GM12878 (cell line): ENCODE data around the gene LMCD1. TPM values are rescaled to one million over a fixed set of nuclear protein-coding genes. Genes with fewer than 3 reads are reported as not detected.

Experiments
- ATAC-seq: fragments of 200-7000 bp; cut with Tn5 transposase; 3 replicates; pipeline ENCODE4 v1.9.1; 2020; ENCODE audit warnings: mild to moderate bottlenecking, moderate library complexity
- BruUV-seq: library from RNA; stranded (reverse); fragments of 400-500 nt; replicated peaks from 2 replicates; lab custom pipeline; 2021; lab: Mats Ljungman, UMichigan
- CTCF ChIA-PET: fragments of 300-600 bp; sonication (Branson Sonifier 250); formaldehyde crosslinking; extraction: SDS; loops from one replicate; lab custom pipeline; 2021; ENCODE audit warnings: inconsistent platforms; lab: Yijun Ruan, JAX
- POLR2A ChIA-PET: fragments of 350-600 bp; formaldehyde crosslinking; extraction: SDS; loops from one replicate; lab custom pipeline; 2021; ENCODE audit warnings: inconsistent platforms; lab: Charles Lee
- RAD21 ChIA-PET: fragments of 300-600 bp; sonication (Branson Sonifier 250); formaldehyde crosslinking; loops from one replicate; lab custom pipeline; 2023; ENCODE audit warnings: antibody characterized with exemption; ENCODE audit not compliant: unreplicated experiment; lab: Charles Lee
- SMC1A ChIA-PET: fragments of 300-600 bp; sonication (Branson Sonifier 250); formaldehyde crosslinking; loops from one replicate; lab custom pipeline; 2023; ENCODE audit not compliant: unreplicated experiment, uncharacterized antibody; lab: Charles Lee
- DNase-seq: peaks from one replicate; pipeline ENCODE4 v3.0.0-alpha.2; 2011; ENCODE audit warnings: low read depth, low spot score
- FAIRE-seq: peaks from 3 replicates; lab custom pipeline; 2011; peaks lifted over from hg19 to GRCh38; lab: Jason Lieb, UNC
- H2AFZ ChIP-seq: 2 replicates; pipeline ENCODE4 v1.6.0; 2011; ENCODE audit warnings: low read depth, low read length, control low read depth; ENCODE audit not compliant: control insufficient read depth
- H3K27ac ChIP-seq: 2 replicates; pipeline ENCODE4 v1.5.1; 2011; ENCODE audit warnings: control low read depth; ENCODE audit not compliant: control insufficient read depth, insufficient read depth
- H3K27me3 ChIP-seq, 2 experiments: replicated peaks in 1 of 2; 2 replicates each; pipeline versions ENCODE4 v1.6.0 to v1.6.1; 2011; ENCODE audit warnings: low read length in 1 of 2; ENCODE audit not compliant: control insufficient read depth in 2 of 2, insufficient read depth in 2 of 2
- H3K36me3 ChIP-seq, 2 experiments: 2 replicates each; pipeline ENCODE4 v1.5.1; 2011; ENCODE audit warnings: low read length in 1 of 2; ENCODE audit not compliant: control insufficient read depth in 2 of 2, insufficient read depth in 2 of 2
- H3K4me1 ChIP-seq: 2 replicates; pipeline ENCODE4 v1.6.1; 2011; ENCODE audit warnings: mild to moderate bottlenecking, low read length, moderate library complexity, mixed read lengths; ENCODE audit not compliant: control insufficient read depth, insufficient read depth
- H3K4me2 ChIP-seq: 2 replicates; pipeline ENCODE4 v1.6.0; 2011; ENCODE audit warnings: control low read depth; ENCODE audit not compliant: control insufficient read depth, insufficient read depth
- H3K4me3 ChIP-seq: fragments of 200-600 bp; sonication (generic); 2 replicates; pipeline ENCODE4 v1.5.1; 2016
- H3K79me2 ChIP-seq: 2 replicates; pipeline ENCODE4 v1.6.0; 2011; ENCODE audit warnings: low read length; ENCODE audit not compliant: control insufficient read depth, insufficient read depth
- H3K9ac ChIP-seq: 2 replicates; pipeline ENCODE4 v1.8.0; 2011; ENCODE audit warnings: low read length, control low read depth, mixed read lengths; ENCODE audit not compliant: control insufficient read depth, insufficient read depth
- H3K9me3 ChIP-seq: replicated peaks from 3 replicates; pipeline ENCODE4 v1.5.1; 2011; ENCODE audit warnings: mild to moderate bottlenecking, low read length; ENCODE audit not compliant: control insufficient read depth, insufficient read depth
- H4K20me1 ChIP-seq: 2 replicates; pipeline ENCODE4 v1.6.0; 2011; ENCODE audit not compliant: control insufficient read depth, insufficient read depth
- FOS ChIP-seq: IDR thresholded peaks from 3 replicates; pipeline ENCODE4 v1.6.1; 2011; ENCODE audit warnings: borderline replicate concordance; ENCODE audit not compliant: insufficient read length; ENCODE audit errors: extremely low read depth
- FOXM1 ChIP-seq: IDR thresholded peaks from 2 replicates; pipeline ENCODE4 v1.6.1; 2012; ENCODE audit warnings: low read depth, mild to moderate bottlenecking, inconsistent platforms, low read length, moderate library complexity
- GABPA ChIP-seq: IDR thresholded peaks from 2 replicates; pipeline ENCODE4 v1.6.1; 2014; ENCODE audit warnings: antibody characterized with exemption, low read depth, mild to moderate bottlenecking, inconsistent platforms
- HDAC2 ChIP-seq: fragments of 200-600 bp; sonication (generic); IDR thresholded peaks from 2 replicates; pipeline ENCODE4 v1.6.1; 2017
- IRF4 ChIP-seq: IDR thresholded peaks from 2 replicates; pipeline ENCODE4 v1.6.1; 2011; ENCODE audit warnings: low read depth, low read length
- JUNB ChIP-seq: IDR thresholded peaks from 2 replicates; pipeline ENCODE4 v1.6.1; 2016; ENCODE audit warnings: antibody characterized with exemption, mild to moderate bottlenecking
- MXI1 ChIP-seq: fragments of 150-350 bp; IDR thresholded peaks from 2 replicates; pipeline ENCODE4 v1.6.1; 2011; ENCODE audit warnings: low read depth, mild to moderate bottlenecking, inconsistent platforms, low read length, improper control_type of control experiment
- NRF1 ChIP-seq: conservative IDR thresholded peaks from 2 replicates; pipeline ENCODE4 v1.6.1; 2011; ENCODE audit warnings: mild to moderate bottlenecking, low read depth, low read length, improper control_type of control experiment
- RBBP5 ChIP-seq: fragments of 200-600 bp; sonication (generic); conservative IDR thresholded peaks from 2 replicates; pipeline ENCODE4 v1.6.1; 2016
- RCOR1 ChIP-seq: conservative IDR thresholded peaks from 2 replicates; pipeline ENCODE4 v1.6.1; 2012; ENCODE audit warnings: low read depth, low read length, improper control_type of control experiment
- USF1 ChIP-seq: IDR thresholded peaks from 2 replicates; pipeline ENCODE4 v1.6.1; 2011; ENCODE audit warnings: borderline replicate concordance, low read depth, mild to moderate bottlenecking, moderate library complexity, mixed read lengths, low read length; ENCODE audit not compliant: insufficient read depth; ENCODE audit errors: extremely low read length
- USF2 ChIP-seq: IDR thresholded peaks from 2 replicates; pipeline ENCODE4 v1.6.1; 2011; ENCODE audit warnings: low read depth, low read length, improper control_type of control experiment, borderline replicate concordance
- ZNF207 ChIP-seq: fragments of 450-650 bp; IDR thresholded peaks from 2 replicates; pipeline ENCODE4 v1.6.1; 2014; ENCODE audit warnings: antibody characterized with exemption, mild to moderate bottlenecking, borderline replicate concordance
- ZZZ3 ChIP-seq: IDR thresholded peaks from 2 replicates; pipeline ENCODE4 v1.6.1; 2011; ENCODE audit warnings: low read depth; ENCODE audit not compliant: control insufficient read depth, insufficient read length
- WGBS: methylation state at CpG from one replicate; pipeline ENCODE4 v1.1.6; 2016; ENCODE audit warnings: low lambda C conversion rate; ENCODE audit not compliant: insufficient replicate concordance, insufficient coverage; ENCODE audit errors: missing lambda C conversion rate; 5-methylcytosine and 5-hydroxymethylcytosine counted together
- in situ Hi-C: fragments of 300-500 bp; cut with MboI; formaldehyde crosslinking; loops from 9 replicates; pipeline ENCODE4 v1.14.3; 2018; ENCODE audit warnings: mixed read lengths
- intact Hi-C: fragments of 100-400 bp; cut with micrococcal nuclease; formaldehyde crosslinking; loops from one replicate; pipeline ENCODE4 v1.14.2; 2022; ENCODE audit not compliant: unreplicated experiment
- polyA plus RNA-seq, 11 experiments: library from polyadenylated mRNA; depleted of rRNA in 4 of 11; unstranded in 6 of 11; stranded (reverse) in 5 of 11; fragments of >200 nt; fragmentation: Nextera tagmentation in 4 of 11; fragmentation: Illumina TruSeq in 1 of 11; extraction: Ambion mirVana in 4 of 11; extraction: Trizol in 1 of 11; gene quantifications; 1 replicate in 1 of 11; 2 replicates in 10 of 11; pipeline versions ENCODE4 v1.2.1 to v1.2.3, GENCODE V29; 2011 to 2016; ENCODE audit warnings: inconsistent platforms in 2 of 11, missing spikeins in 2 of 11, low read depth in 1 of 11
- total RNA-seq, 4 experiments: library from RNA; depleted of rRNA in 3 of 4; stranded (reverse); fragments of >200 nt in 3 of 4; fragmentation: Illumina TruSeq in 1 of 4; extraction: Trizol in 1 of 4; gene quantifications; 2 replicates each; pipeline versions ENCODE4 v1.2.1 to v1.2.3, GENCODE V29; 2013 to 2021
- TF ChIP-seq, protein P1 (sequence below): fragments of 450-650 bp; IDR thresholded peaks from 2 replicates; pipeline ENCODE4 v1.6.1; 2016; ENCODE audit warnings: mild to moderate bottlenecking, moderate library complexity, borderline replicate concordance

Gene LMCD1
- total and polyA plus RNA-seq, 10 of the 15 experiments (the other 5 are each of a cell fraction or from before 2014, with no cell fraction given), result 0.27 to 6.4 (median 1.7) TPM

DNA sequence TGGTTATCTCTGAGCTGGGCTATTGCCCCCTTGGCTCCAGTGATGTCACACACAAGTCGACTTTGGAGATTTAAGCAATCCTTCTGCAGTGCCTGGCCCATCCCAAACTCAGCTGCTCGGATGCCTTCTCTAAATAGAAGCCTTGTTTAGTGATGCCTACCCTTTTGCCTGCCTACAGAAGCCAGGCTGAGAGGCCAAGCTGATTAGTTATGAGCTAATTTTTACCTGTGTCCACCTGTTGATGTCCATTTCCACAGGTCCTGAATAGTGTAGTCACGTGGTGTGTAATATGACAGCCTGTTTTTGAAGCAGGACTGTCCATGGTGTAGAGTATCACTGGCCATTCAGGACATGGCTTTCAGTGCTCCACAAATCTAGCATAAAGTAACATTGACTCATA lies 97.5 kb downstream of the LMCD1 start:
- ChIA-PET POLR2A (no interaction called here), SMC1A (no interaction called here), CTCF (no interaction called here), RAD21 (no interaction called here)
- no peak overlapping the region for H3K9ac ChIP-seq
- no peaks in the 10 kb centered on the region for H3K79me2 ChIP-seq
- no peak overlapping the region for H3K4me2 ChIP-seq
- no TSS peak for BruUV-seq
- WGBS, result 0% methylated on average over 3 of the region's 3 CpGs
- H3K4me1 ChIP-seq, result no peaks in the 10 kb centered on the region
- no peak for ATAC-seq
- DNase-seq, result no peak
- FAIRE-seq, result no peak
- no peak overlapping the region for H2AFZ ChIP-seq
- no peaks in the 10 kb centered on the region for H3K9me3 ChIP-seq
- no peaks in the 10 kb centered on the region for H3K27me3 ChIP-seq
- TF ChIP-seq HDAC2, result no peak
- no peak for TF ChIP-seq NRF1
- TF ChIP-seq RCOR1, result no peak
- no peak for TF ChIP-seq ZZZ3
- no peak for TF ChIP-seq ZNF207
- no peak for TF ChIP-seq USF2
- no peak for TF ChIP-seq GABPA
- no peak for TF ChIP-seq USF1
- no peak for TF ChIP-seq FOS
- TF ChIP-seq FOXM1, result no peak
- no peak for TF ChIP-seq MXI1
- TF ChIP-seq IRF4, result no peak
- TF ChIP-seq, protein P1, sequence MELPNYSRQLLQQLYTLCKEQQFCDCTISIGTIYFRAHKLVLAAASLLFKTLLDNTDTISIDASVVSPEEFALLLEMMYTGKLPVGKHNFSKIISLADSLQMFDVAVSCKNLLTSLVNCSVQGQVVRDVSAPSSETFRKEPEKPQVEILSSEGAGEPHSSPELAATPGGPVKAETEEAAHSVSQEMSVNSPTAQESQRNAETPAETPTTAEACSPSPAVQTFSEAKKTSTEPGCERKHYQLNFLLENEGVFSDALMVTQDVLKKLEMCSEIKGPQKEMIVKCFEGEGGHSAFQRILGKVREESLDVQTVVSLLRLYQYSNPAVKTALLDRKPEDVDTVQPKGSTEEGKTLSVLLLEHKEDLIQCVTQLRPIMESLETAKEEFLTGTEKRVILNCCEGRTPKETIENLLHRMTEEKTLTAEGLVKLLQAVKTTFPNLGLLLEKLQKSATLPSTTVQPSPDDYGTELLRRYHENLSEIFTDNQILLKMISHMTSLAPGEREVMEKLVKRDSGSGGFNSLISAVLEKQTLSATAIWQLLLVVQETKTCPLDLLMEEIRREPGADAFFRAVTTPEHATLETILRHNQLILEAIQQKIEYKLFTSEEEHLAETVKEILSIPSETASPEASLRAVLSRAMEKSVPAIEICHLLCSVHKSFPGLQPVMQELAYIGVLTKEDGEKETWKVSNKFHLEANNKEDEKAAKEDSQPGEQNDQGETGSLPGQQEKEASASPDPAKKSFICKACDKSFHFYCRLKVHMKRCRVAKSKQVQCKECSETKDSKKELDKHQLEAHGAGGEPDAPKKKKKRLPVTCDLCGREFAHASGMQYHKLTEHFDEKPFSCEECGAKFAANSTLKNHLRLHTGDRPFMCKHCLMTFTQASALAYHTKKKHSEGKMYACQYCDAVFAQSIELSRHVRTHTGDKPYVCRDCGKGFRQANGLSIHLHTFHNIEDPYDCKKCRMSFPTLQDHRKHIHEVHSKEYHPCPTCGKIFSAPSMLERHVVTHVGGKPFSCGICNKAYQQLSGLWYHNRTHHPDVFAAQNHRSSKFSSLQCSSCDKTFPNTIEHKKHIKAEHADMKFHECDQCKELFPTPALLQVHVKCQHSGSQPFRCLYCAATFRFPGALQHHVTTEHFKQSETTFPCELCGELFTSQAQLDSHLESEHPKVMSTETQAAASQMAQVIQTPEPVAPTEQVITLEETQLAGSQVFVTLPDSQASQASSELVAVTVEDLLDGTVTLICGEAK, result no peak
- no peak for TF ChIP-seq RBBP5
- TF ChIP-seq JUNB, result no peak
- H3K36me3 ChIP-seq, result no peaks in the 10 kb centered on the region
- no peak overlapping the region for H3K4me3 ChIP-seq
- H4K20me1 ChIP-seq, result no peaks in the 10 kb centered on the region
- H3K27ac ChIP-seq, result no peak overlapping the region
- intact Hi-C loops (no loop called here), in situ Hi-C loops (no loop called here)
